ENCODE results near the gene GCNT3. TPM values are rescaled to one million over a fixed set of nuclear protein-coding genes. Genes with fewer than 3 reads are reported as not detected.

GCNT3 gene
- total and polyA plus RNA-seq, 2 donors (not counting 3 experiments of a cell fraction or from before 2014, with no cell fraction given): not detected

DNA sequence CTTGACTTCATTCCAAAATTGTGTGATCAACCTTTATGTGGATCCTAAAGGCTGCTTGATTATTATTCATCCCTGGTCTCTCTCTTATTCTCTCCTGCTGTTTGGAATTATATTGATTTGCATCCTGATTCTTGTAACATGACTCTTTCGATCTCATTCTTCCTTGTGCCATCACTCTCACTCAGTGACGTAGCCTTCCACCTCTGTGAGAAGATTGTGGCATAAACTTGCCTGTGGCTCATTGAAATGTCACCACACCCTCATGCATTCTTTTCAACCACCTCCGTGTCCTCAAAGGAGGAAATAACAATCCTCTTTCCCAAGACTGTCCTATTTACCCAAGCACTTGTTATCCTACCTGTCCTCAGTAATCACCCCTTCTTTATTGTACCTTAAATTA, 41.3 kb upstream of the GCNT3 start:
- intact Hi-C loops (cut with micrococcal nuclease) (no loop called here), dilution Hi-C loops (cut with MboI; ENCODE audit: extremely low pct_ligation_motif_present, low sequenced_read_pairs) (no loop called here)
- no peak for DNase-seq (ENCODE audit: low read depth, low spot score)
- Histone ChIP-seq H3K9ac (replicated peaks; ENCODE audit: extremely low read depth, insufficient read depth, low read length) (no peak overlapping the region), H3K27ac (ENCODE audit: insufficient read depth, low read depth, low read length) (no peak overlapping the region), H4K20me1 (replicated peaks; ENCODE audit: control insufficient read depth, extremely low read depth, insufficient read depth, low read length) (no peaks in the 10 kb centered on the region), H3K36me3 (ENCODE audit: control insufficient read depth in 2 of 2, extremely low read depth in 1 of 2, insufficient read depth in 2 of 2, low read length in 2 of 2) (no peaks in the 10 kb centered on the region), H3K27me3 (ENCODE audit: control insufficient read depth in 2 of 2, insufficient read depth in 2 of 2, low read length in 2 of 2) (peaks cover 2 to 5% of the 10 kb centered on the region in 2 experiments), H3K4me2 (ENCODE audit: insufficient read depth, low read length) (no peak overlapping the region), H3K79me2 (ENCODE audit: control insufficient read depth, insufficient read depth, low read length) (no peaks in the 10 kb centered on the region), H3K4me1 (ENCODE audit: control insufficient read depth, extremely low read depth, insufficient read depth, low read length) (no peaks in the 10 kb centered on the region), H3K9me1 (replicated peaks; ENCODE audit: control insufficient read depth, extremely low read depth, insufficient read depth, low read length) (no peaks in the 10 kb centered on the region), H3K4me3 (replicated peaks in 1 of 3; ENCODE audit: insufficient read depth in 1 of 3, low read depth in 1 of 3, low read length in 3 of 3) (no peak overlapping the region), H2AFZ (ENCODE audit: low read depth, low read length) (no peak overlapping the region), H3K9me3 (replicated peaks; ENCODE audit: control insufficient read depth, insufficient read depth, low read length) (no peaks in the 10 kb centered on the region)
- BruUV-seq (replicated peaks): no TSS peak
- FAIRE-seq: no peak
- POLR2A ChIA-PET: no interaction called here
- CTCF ChIA-PET: no interaction called here
- no peak for TF ChIP-seq POLR2AphosphoS5 (IDR thresholded peaks at IDR 0.05; ENCODE audit: insufficient read depth, low read depth, low read length)
- no peak for TF ChIP-seq POLR2A (IDR thresholded peaks at IDR 0.05; ENCODE audit: low read depth, low read length)
- TF ChIP-seq FOS (IDR thresholded peaks at IDR 0.05; ENCODE audit: borderline replicate concordance, insufficient read depth, low read length): no peak
- TF ChIP-seq, protein P1, sequence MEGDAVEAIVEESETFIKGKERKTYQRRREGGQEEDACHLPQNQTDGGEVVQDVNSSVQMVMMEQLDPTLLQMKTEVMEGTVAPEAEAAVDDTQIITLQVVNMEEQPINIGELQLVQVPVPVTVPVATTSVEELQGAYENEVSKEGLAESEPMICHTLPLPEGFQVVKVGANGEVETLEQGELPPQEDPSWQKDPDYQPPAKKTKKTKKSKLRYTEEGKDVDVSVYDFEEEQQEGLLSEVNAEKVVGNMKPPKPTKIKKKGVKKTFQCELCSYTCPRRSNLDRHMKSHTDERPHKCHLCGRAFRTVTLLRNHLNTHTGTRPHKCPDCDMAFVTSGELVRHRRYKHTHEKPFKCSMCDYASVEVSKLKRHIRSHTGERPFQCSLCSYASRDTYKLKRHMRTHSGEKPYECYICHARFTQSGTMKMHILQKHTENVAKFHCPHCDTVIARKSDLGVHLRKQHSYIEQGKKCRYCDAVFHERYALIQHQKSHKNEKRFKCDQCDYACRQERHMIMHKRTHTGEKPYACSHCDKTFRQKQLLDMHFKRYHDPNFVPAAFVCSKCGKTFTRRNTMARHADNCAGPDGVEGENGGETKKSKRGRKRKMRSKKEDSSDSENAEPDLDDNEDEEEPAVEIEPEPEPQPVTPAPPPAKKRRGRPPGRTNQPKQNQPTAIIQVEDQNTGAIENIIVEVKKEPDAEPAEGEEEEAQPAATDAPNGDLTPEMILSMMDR (IDR thresholded peaks at IDR 0.05; ENCODE audit: extremely low read depth in 1 of 2, insufficient read depth in 1 of 2, low read depth in 1 of 2, low read length in 2 of 2): no peak
- no peak for TF ChIP-seq MYC (IDR thresholded peaks at IDR 0.05; ENCODE audit: low read depth, low read length)
- TF ChIP-seq JUN (IDR thresholded peaks at IDR 0.05; ENCODE audit: borderline replicate concordance, insufficient read depth, insufficient read length, low read depth): no peak
- TF ChIP-seq GATA2 (IDR thresholded peaks at IDR 0.05; ENCODE audit: insufficient read depth, insufficient read length, low read depth, low read length): no peak

All from endothelial cell of umbilical vein (primary cell).